ENCODE data around the gene OTUD7B.

OTUD7B gene

DNA sequence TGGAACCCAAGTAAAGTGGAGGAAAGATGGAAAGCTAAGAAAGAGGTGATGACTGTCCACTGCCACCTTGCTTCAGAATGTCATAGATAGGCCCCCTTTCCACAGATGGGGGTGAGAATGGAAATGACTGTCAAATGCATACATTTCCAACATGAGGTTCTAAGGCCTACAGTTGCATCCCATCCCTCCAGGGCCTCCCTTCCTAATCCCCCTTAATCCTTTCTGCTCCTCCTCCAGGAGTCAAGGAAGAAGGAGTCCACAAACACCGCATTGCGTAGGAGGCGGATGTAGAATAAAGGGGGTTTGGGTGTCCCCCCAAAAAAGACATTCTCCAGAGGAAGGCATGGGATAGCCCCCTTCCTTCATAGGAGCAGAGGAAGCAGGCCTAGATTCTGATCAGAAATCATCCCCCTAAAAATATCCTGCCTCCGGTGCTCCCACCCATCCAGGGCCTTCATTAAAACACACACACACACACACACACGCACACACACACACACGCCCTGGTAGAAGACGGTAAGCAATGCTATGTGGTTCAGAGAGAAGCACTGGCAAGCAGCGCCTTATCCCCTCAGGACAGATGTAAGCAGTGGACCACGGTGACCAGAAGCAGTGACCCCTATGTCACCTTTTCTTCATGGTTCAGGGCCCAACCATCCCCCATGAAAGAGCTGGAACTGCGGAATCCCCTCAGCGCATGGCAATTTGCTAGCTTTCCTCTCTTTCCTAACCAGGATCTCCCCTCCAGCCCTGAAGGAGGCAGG lies 94.9 kb downstream of the OTUD7B start:
- DNase-seq, result no peak

DNA sequence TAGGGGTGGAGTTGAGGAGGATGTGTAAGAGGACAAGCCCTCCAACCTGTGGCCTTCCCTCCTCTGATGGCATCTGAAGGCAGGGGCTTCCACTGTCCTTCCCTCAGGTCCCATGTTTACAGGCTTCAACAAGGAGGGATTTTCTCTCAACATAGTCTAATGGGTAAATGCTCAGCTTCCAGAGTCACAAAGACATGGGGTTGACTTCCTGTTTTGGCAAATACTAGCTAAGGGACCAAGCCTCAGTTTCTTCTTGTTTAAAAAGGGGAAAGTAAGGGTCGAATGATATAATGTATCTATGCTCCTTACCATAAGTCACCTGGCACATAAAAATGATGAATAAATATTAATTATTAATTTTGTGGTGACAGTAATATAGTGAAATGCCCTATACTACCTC lies 96.0 kb downstream of the OTUD7B start:
- DNase-seq, result no peak

DNA sequence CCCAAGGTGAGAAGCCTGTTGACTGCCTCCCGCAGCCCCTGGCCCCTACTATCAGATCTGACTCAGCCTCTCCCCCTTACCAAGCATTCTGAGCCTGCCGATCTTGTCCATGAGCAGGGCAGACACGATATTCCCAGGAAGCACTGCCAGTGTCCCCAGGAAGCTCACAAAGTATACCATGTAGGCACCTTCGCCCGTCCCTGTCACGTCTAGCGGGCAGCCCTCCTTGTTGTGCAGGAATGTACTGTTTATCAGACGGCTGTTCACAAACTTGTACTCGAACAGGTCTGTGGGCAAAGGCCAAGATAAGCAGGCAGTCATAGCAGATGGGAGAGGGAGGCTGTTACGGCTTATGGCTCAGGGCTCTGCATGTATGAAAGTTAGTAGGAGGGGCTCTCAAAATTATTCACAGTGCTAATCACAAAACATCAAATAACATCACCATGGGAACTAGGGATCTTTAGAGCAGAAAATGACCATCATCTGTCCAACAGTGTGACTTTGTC lies 103.9 kb downstream of the OTUD7B start:
- no peak for DNase-seq

DNA sequence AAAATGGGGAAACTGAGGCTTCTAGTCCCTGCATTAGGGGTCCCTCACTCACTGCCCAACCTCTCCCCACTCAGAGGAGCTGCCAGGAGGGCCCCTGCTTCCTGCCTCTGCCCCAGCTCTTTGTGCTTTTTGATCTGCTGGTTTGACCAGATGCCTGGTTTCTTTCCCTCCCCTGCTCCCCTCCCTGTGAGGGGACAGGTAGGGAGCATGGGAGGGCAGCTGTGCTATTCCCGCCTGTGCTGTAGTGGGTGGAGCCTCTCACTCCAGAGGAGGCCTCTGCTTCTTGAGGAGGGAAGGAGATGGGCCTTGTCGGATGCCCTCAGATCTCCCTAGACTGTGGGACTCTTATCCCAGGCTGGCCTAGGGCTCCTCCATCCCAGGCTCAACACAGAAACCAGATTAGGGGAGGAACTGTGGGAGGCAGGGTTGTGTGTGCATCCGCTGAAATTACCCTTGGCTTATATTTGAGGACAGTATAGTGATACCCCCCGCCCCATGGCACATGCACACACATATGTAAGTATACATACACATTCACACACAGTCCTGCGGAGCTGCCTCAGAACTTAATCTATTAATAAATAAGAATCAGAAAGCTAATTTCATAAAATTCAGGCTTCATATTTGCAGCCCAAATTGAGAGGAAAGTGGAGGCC lies 106.6 kb downstream of the OTUD7B start:
- DNase-seq, result no peak

DNA sequence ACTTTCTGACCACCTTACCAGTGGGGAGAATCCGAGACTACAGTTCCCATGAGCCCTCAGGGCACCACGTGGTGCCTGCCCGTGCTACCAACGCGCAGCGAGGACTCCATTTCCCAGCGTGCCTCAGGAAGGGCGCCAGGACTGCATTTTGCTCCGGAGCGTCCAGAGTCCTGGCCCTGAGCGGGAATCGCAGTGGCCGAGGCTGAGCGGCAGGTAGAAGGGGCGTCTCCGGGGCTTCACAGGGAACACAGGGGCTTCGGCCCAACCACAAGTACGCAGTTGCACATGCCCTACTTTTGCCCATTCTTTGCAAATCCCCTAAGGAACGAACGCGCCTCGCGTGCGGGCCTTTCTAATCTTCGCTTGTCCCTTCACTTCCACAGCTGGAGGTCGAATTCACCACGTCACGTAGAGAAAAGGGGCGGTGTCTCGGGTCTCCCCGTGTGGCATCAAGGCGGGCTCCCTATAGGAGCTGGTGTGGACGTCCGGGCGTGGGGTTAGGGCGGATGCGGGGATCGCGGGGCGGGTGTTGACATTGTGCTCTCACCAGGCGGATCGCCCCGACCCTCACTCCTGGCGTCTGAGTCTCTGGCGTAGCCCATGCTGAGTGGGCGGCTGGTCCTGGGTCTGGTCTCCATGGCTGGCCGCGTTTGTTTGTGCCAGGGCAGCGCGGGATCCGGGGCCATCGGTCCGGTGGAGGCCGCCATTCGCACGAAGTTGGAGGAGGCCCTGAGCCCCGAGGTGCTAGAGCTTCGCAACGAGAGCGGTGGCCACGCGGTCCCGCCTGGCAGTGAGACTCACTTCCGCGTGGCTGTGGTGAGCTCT lies 110.9 kb downstream of the OTUD7B start, which contains the start of gene BOLA1:
Gene BOLA1, plus strand, starts transcription at position 109 of the 825 bp plus-strand sequence. Its CDS starts 492 bp downstream, at position 601.
- peak; percentile 92 for DNase-seq

DNA sequence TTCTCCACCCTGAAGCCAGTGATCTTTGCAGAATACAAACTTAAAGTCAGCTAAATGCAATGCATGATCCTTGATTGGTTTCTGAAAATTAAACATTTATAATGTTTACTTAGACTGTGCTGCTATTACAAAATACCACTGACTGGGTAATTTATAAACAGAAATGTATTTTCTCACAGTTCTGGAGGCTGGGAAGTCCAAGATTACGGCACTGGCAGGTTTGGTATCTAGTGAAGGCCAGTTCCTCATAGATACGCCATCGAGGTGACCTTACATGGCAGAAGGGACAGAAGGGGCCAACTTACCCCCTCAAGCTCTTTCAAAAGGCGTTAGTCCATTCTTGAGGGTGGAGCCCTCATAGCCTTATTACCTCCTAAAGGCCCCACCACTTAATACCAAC lies 114.0 kb downstream of the OTUD7B start:
- DNase-seq, result no peak

DNA sequence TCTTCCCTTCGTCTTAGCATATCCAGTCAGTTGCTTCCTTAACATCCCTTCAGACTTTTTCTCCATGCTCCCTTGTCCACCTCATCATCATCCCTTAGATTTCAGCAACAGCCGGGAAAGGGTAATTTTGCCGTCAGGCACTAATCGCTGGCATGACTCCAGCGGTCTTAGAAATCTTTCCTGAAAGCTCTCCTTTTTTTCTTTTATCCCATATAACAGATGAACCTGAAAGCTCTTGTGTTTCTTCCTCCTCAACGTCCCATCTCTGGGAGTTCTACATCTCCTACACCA lies 121.6 kb downstream of the OTUD7B start:
- DNase-seq, result no peak

DNA sequence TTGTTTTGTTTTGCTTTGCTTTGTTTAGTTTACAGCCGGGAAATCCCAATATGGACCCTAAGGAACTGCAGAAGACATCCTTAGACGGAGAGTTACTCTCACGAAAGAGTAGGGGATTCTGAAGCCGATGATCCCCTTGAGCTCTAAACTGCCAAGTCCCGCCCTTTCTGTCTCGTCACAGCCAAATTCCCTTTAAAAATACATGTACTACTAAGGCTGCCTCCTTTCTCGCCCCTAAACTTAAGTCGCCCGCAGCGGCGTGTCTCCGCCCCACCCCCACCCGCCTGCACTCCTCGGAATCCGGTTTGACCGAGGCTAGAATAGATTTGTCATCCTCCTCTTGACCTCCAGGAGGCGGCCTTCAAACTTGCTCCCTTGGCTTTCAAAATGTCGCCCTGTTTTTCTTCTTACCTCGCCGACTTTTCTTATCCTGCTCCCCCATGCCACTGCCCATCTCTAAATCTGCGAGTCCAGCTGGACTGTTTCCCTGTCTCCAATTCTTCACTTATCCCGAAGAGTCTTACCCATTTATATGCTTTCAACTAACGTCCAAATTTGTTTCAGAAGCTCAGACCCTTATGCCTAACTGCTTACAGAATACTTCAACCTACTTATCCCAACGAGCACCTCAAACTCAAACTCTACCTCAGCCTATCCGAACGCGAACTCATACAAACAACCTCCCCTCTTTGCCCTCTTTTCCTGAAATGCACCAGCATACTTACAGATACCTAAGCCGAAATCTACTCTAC lies 122.1 kb downstream of the OTUD7B start:
- DNase-seq, result peak; percentile 88

Measured in DMS79 (cell line).